ENCODE data around the gene MTCH1.

MTCH1 gene

DNA sequence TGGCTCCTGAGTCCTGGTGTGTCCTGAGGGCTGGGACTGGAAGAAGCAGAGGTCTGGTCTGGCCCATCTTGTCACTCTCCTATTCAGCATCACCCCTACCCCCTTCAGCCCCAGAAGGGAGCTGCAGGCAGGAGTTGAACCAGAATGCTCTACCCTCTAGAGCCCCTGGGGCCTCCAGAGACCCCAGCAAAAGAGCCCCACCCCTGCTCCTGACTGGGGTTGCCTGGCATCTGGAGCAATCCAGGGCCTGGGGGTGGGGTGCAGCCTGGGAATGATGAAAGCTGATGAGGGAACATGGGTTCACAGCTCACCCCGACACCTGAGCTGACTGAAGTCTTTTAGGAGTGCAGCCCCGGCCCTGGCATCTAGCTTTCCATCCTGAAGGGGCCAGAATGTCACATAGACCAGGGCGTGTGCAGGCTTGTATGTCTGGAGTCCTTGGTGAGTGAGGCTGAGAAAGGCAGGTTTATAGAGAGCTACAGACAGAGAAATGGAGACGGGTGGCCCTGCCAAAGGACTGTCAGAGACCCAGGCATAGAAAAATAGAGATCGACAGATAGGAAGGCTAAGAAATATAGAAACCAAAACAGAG lies 31.7 kb upstream of the MTCH1 start:
- no peak for DNase-seq

- DNase-seq, result no peak
Measured at GRCh38 chr6:37016995-37017394, 31.0 kb upstream of the MTCH1 start.

GRCh38 chr6:37015532-37015931 lies 29.5 kb upstream of the MTCH1 start:
- no peak for DNase-seq

DNA sequence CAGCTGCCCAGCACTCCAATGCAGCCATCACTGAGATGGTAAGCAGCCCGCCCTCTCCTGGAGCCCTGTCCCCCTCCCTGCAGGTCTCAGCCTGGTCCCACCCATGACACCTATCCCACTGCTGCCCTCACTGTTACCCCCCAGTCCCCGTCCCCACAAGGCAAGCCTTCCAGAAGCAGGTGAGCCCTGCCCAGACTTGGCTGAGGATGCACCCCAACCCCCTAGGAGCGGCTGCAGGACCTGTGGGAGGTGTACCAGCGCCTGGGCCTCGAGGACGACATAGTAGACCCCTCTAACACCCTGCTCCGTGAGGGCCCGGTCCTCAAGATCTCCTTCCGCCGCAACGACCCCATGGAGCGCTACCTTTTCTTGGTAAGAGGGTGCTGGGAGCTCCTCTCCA lies 28.7 kb upstream of the MTCH1 start:
- no peak for DNase-seq

DNA sequence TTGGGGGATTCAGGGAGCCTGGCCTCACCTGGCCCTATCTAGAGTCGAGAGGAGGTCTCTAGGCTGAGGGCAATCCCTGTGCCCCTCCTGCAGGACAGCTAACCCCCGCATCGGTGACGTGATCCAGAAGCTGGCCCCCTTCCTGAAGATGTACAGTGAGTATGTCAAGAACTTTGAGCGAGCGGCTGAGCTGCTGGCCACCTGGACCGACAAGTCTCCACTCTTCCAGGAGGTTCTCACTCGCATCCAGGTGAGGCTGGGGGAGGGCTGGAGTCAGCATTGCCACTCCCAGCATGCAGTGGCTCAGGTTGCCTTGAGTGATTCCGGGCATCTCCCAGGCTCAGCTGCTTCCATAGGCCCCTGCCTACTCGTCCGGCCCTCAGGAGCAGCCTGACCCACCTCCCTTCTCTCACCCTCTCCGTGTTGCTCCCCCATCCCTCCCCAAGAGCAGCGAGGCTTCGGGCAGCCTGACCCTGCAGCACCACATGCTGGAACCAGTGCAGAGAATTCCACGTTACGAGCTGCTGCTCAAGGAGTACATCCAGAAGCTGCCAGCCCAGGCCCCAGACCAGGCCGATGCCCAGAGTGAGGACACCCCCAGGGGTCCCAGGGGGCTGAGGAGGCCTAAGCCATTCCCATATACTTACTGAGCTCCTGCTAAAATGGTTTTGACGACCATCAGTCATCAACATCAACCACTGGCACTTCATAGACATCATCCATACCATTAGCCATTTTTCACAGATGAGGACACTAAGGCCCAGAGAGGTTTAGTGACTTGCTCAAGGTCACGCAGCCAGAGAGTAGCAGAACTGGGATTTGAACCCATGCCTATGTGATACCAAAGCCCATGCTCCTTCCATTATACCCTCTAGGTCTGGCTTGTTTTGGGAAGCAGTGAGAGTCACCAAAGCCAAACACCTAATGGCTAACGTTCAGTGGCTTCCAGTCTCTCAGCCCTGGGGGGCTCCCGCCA lies 27.8 kb upstream of the MTCH1 start:
- DNase-seq, result no peak

GRCh38 chr6:37011656-37012378 lies 25.8 kb upstream of the MTCH1 start:
- peak; percentile 67 for DNase-seq

GRCh38 chr6:37010402-37010892 lies 24.5 kb upstream of the MTCH1 start:
- DNase-seq, result peak; percentile 9

DNA sequence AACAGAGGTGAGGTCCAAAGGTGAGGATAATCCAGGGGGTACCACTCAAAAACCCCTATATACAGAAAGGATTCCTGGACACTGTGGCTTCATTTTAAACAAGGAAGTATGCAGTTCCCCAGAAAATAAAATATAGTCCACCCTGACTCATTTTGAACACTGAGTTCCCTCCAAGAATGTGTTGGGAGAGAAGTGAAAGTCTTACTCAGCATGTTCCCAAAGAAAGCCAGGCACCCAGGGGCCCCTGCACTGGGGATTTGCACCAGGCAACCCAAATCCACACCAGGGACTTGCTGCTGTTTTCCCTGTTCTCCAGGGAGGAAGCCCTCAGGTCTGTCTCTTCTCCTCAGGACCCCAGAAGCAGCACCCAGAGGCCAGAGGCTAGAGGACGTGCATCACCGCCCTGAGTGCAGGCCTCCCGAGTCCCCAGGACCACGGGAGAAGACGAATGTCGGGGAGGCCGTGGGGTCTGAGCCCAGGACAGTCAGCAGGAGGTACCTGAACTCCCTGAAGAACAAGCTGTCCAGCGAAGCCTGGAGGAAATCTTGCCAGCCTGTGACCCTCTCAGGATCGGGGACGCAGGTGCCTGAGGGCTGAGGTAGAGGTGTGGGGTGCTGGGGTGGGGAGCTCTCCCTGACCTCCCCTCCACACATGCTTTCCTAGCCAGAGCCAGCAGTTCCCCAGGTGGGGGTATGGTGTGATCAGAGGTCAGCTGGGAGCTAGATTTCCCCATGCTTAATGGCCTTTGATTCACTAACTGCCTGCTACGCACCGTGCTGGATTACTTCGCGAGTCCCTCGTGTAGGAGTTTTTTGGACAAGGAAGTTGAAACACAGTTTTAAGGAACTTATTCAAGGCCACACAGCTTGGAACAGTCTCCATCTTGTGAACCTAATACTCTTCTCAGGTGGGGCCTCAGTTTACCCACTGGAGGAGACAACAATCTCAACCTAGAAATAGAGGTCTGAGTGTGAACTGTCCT lies 22.8 kb upstream of the MTCH1 start:
- no peak for DNase-seq

DNA sequence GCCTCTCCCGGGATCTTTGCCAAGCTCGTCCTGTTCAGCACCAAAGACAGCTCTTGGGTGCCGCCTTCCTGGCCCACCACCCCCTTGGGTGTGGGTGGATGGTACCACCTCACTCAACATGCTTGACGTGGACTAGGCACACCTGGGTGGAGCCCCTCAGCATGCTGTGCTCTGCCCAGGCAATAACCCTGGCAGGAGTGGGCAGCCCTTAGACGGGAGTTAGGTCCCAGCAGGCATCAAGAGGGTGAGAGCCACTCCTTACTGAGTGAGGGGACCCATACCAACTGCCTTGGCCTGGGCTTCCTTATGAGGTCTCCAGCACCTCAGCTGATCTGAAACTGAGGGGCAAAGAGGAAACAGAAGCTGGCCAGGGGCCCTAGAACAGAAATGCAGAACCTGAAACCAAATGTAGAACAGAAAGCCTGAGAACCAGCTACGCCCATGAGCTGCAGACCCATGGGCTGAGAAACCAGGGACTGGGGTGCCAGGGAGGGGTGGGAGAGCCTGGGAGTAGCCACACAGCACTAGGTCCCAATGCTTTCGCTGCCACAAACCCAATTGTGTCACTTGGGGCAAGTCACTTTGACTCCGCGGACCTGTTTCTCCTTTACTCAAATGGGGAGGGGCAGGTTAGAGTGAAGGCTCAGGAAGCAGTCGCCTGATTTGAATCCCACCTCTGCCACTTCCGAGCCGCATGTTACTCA lies 21.5 kb upstream of the MTCH1 start:
- DNase-seq, result no peak

- peak; percentile 73 for DNase-seq
Measured at GRCh38 chr6:37006793-37007339, 20.9 kb upstream of the MTCH1 start.

GRCh38 chr6:37005827-37006567 lies 20.0 kb upstream of the MTCH1 start:
- DNase-seq, result no peak

GRCh38 chr6:37005061-37005810 lies 19.2 kb upstream of the MTCH1 start, which contains the start of gene FGD2:
Gene FGD2, plus strand, starts transcription at chr6:37005655. Its CDS starts 163 bp downstream, at chr6:37005818.
- no peak for DNase-seq

DNA sequence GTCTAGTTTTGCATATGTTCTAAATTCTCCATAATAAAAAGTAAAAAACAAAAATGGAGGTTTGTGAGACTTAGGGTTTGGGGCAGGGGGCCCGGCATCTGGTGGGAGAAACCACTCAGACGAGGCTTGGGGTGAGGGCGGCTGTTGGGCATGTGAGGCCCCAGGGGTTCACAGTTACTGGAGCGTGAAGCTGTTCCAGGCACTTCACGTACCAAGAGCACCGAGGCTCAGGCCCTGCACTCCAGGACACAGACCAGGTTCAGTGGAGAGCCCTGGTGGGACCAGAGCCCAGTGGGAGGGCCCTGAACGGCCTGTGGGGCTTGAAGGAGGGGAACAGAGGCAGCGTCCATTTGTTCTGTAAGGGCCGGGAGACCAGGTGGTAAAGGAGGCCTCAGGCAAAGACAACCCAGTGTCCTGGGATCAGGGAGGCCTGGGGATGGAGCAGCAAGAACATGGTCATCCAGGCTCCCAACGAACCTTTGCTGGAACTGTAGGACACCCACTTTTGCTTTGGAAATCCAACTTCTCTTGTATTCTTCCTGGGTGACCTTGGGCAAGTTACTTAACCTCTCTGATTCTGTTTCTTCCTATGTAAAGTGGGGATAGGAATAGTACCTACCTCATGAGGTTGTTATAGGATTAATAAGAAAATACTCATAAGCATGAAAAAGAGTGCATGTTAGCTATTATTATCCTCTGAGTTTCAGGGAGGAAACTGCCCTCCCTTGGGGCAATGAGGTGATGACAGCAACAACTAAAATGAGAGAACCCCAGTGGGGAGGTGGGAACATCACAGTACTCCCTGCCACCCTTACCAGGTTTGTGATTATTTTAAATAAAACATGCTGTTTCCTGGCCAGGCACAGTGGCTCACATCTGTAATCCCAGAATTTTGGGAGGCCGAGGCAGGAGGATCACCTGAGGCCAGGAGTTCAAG lies 18.3 kb upstream of the MTCH1 start:
- no peak for DNase-seq

- DNase-seq, result no peak
Measured at GRCh38 chr6:36999751-37000125, 13.7 kb upstream of the MTCH1 start.

DNA sequence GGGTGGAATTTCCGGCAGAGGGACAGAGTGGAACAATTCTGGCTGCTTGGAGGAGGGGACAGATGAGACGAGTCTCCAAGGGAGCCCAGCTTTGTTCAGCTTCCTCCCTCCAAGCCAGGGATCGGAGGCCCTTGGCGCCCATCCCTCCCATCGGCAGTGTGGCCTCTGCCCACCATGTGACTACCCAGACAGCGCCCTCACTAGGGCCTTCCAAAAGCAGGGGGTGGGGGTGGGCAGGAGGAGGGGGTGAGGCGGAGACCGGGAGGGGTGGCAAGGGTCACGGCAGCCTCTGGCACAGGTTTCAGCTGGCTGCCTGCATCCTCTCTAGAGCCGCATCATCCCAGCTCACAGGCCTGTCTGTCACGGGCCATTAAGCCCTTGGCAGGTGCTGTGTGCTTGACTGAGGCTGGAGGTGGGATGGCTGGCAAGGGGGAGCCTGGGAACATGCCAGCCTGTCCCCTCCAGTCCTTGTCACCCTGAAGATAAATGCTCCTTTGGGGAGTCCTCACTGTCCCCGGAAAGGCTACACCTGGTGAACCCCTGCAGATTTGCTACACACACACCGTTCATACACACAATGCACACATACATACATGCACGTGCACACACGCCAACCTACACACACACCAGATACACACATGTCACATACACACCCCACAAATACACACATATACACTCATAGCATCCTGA lies 13.2 kb upstream of the MTCH1 start:
- DNase-seq, result no peak

DNA sequence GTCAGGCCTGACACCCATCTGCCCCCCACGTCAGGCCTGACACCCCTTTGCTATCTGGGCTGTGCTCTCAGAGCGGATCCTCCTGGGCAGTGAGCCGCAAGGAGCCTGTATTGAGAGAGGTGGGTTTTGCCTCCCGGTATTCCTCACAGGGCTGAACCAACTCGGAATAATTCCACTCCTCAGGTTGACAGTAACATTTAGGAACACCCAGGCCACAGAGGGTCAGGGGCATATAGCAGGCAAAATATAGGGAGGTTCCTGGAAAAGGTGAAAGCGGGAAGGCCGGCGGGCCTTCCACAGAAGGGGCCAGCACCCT lies 12.7 kb upstream of the MTCH1 start:
- no peak for DNase-seq

DNA sequence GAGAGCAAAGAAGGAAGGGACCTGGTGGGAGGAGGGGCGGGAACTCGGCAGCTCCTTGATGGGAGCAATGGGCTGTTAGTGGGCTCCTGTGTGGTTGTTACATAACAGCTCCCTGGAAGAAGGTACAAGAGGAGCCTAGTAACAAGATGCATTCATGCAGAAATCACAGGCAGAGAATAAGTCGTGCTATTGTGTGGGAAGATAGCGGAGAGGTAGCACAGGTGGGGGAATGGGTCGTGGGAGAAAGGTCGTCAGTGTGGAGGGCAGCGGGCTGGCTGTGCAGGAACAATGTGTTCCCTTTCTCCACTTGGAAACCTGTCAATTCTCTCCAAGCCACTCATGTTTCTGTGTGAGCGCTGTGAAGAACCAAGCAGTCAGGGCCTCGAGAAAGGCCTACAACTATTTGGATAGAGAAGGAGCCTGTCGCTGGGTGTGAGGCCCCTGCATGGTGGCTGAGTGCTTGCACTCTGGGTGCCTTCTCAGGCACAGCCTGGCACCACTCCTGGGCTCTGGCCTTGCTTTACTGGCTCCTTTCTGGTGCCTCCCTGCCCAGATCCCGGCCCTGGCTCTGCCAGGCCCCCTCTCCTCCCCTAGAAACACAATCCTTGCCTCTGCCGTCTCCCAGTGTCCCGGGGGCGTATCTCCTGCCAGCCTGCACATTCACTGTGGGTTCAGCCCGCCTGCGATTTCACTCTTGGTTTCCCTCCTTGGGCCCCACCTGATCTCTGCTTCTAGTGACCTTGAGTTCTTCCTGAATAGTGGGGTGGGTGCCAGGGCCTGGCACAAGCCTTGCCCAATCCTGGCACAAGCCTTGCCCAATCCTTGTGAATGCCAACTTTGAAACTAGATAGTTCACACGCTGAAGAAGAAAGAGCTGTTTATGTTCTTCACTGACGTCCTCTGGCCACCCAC lies 12.1 kb upstream of the MTCH1 start:
- DNase-seq, result no peak
